Activated CD4-positive, alpha-beta memory T cell treated with anti-CD3 and anti-CD28 coated beads, Interleukin-2, amount 10 ng/mL, durations not matched to agents 7 days and 5 days (primary cell): ENCODE measurements around the gene ARSA. TPM values are rescaled to one million over a fixed set of nuclear protein-coding genes. Genes with fewer than 3 reads are reported as not detected.
"Not testable (repeated sequence)": the region's sequence is repeated elsewhere in the genome, so short reads cannot be mapped to it uniquely, and the experiment has no call there.

Experiments
- CTCF ChIA-PET: fragments of 350-600 bp; sonication (Branson Sonifier 250); formaldehyde crosslinking; loops from one replicate; lab custom pipeline; 2021; ENCODE audit warnings: antibody characterized with exemption, inconsistent platforms; lab: Charles Lee
- POLR2A ChIA-PET: fragments of 350-600 bp; sonication (Branson Sonifier 250); formaldehyde crosslinking; loops from one replicate; lab custom pipeline; 2021; ENCODE audit warnings: antibody characterized with exemption; lab: Charles Lee
- DNase-seq: peaks from one replicate; pipeline ENCODE4 v3.0.0-alpha.2; 2020
- H3K27ac Mint-ChIP-seq: one replicate; pipeline ENCODE4 v1.8.0; 2021; ENCODE audit warnings: mild to moderate bottlenecking, mixed read lengths
- H3K27me3 Mint-ChIP-seq: one replicate; pipeline ENCODE4 v1.8.0; 2021; ENCODE audit warnings: mixed read lengths
- H3K36me3 Mint-ChIP-seq: one replicate; pipeline ENCODE4 v1.8.0; 2021; ENCODE audit warnings: low read depth, mixed read lengths
- H3K4me1 Mint-ChIP-seq: one replicate; pipeline ENCODE4 v1.8.0; 2021; ENCODE audit warnings: mixed read lengths
- H3K4me3 Mint-ChIP-seq: one replicate; pipeline ENCODE4 v1.8.0; 2021; ENCODE audit warnings: mild to moderate bottlenecking, mixed read lengths
- H3K9me3 Mint-ChIP-seq: one replicate; pipeline ENCODE4 v1.8.0; 2021; ENCODE audit warnings: mixed read lengths
- total RNA-seq, 2 experiments: library from RNA; stranded (reverse); gene quantifications; one replicate each; pipeline ENCODE4 v1.2.3, GENCODE V29; 2021

ARSA gene
- total RNA-seq, 2 experiments from 2014 or later, result 63.1 to 65.0 TPM

GRCh38 chr22:50670914-50671538 lies 43.1 kb upstream of the ARSA start:
- POLR2A ChIA-PET, result no interaction called here

GRCh38 chr22:50670513-50670912 lies 42.6 kb upstream of the ARSA start:
- CTCF ChIA-PET, result no interaction called here
- no peaks in the 10 kb centered on the region for H3K36me3 Mint-ChIP-seq

More at GRCh38 chr22:50670914-50671538, 43.1 kb upstream of the ARSA start:
- no peak overlapping the region for H3K4me3 Mint-ChIP-seq
- H3K36me3 Mint-ChIP-seq, result no peaks in the 10 kb centered on the region
- peaks cover 6% of the 10 kb centered on the region for H3K4me1 Mint-ChIP-seq
- peaks cover 55% of the 10 kb centered on the region for H3K27me3 Mint-ChIP-seq
- no peak overlapping the region for H3K27ac Mint-ChIP-seq
- CTCF ChIA-PET, result no interaction called here
- DNase-seq, result no peak
- H3K9me3 Mint-ChIP-seq, result no peaks in the 10 kb centered on the region

GRCh38 chr22:50665738-50666137 lies 37.8 kb upstream of the ARSA start:
- Mint-ChIP-seq H3K36me3 (no peaks in the 10 kb centered on the region), H3K9me3 (no peaks in the 10 kb centered on the region), H3K27ac (no peak overlapping the region), H3K27me3 (peaks cover 24% of the 10 kb centered on the region), H3K4me3 (no peak overlapping the region), H3K4me1 (no peaks in the 10 kb centered on the region)
- ChIA-PET POLR2A (interaction anchor here (1.0 kb wide), 1 partner anchor 157 kb away, joined by 3 read pairs; no protein-coding TSS in a partner anchor), CTCF (no interaction called here)
- no peak for DNase-seq

More at GRCh38 chr22:50670513-50670912, 42.6 kb upstream of the ARSA start:
- Mint-ChIP-seq H3K4me3 (no peak overlapping the region), H3K27me3 (peaks cover 49% of the 10 kb centered on the region), H3K27ac (no peak overlapping the region), H3K9me3 (no peaks in the 10 kb centered on the region), H3K4me1 (peaks cover 6% of the 10 kb centered on the region)
- no peak for DNase-seq
- POLR2A ChIA-PET, result no interaction called here

GRCh38 chr22:50665212-50665611 lies 37.3 kb upstream of the ARSA start:
- ChIA-PET POLR2A (interaction anchor here (1.0 kb wide), 1 partner anchor 157 kb away, joined by 3 read pairs; no protein-coding TSS in a partner anchor), CTCF (no interaction called here)
- Mint-ChIP-seq H3K4me3 (no peak overlapping the region), H3K27ac (no peak overlapping the region), H3K9me3 (no peaks in the 10 kb centered on the region), H3K4me1 (no peaks in the 10 kb centered on the region), H3K27me3 (peaks cover 22% of the 10 kb centered on the region), H3K36me3 (no peaks in the 10 kb centered on the region)
- DNase-seq, result no peak

GRCh38 chr22:50660306-50660705 lies 32.4 kb upstream of the ARSA start:
- ChIA-PET CTCF (no interaction called here), POLR2A (no interaction called here)

GRCh38 chr22:50659711-50660110 lies 31.8 kb upstream of the ARSA start:
- CTCF ChIA-PET, H3K4me1 Mint-ChIP-seq, H3K4me3 Mint-ChIP-seq, H3K36me3 Mint-ChIP-seq, H3K9me3 Mint-ChIP-seq, POLR2A ChIA-PET, H3K27ac Mint-ChIP-seq, DNase-seq: not testable (repeated sequence)
- H3K27me3 Mint-ChIP-seq, result peaks cover 16% of the 10 kb centered on the region

More at GRCh38 chr22:50660306-50660705, 32.4 kb upstream of the ARSA start:
- H3K4me1 Mint-ChIP-seq, result no peaks in the 10 kb centered on the region
- DNase-seq, result no peak
- H3K27me3 Mint-ChIP-seq, result peaks cover 16% of the 10 kb centered on the region
- no peaks in the 10 kb centered on the region for H3K9me3 Mint-ChIP-seq
- H3K27ac Mint-ChIP-seq, result no peak overlapping the region
- H3K36me3 Mint-ChIP-seq, result no peaks in the 10 kb centered on the region
- no peak overlapping the region for H3K4me3 Mint-ChIP-seq

- H3K27me3 Mint-ChIP-seq, result peaks cover 18% of the 10 kb centered on the region
- CTCF ChIA-PET, result no interaction called here
- no peak for DNase-seq
- no peaks in the 10 kb centered on the region for H3K9me3 Mint-ChIP-seq
- POLR2A ChIA-PET, result no interaction called here
- H3K4me1 Mint-ChIP-seq, result no peaks in the 10 kb centered on the region
- no peak overlapping the region for H3K4me3 Mint-ChIP-seq
- H3K27ac Mint-ChIP-seq, result no peak overlapping the region
- H3K36me3 Mint-ChIP-seq, result no peaks in the 10 kb centered on the region
These were observed 30.0 kb upstream of the ARSA start for GRCh38 chr22:50657925-50658324.

GRCh38 chr22:50656122-50657070 lies 28.4 kb upstream of the ARSA start:
- Mint-ChIP-seq H3K9me3 (no peaks in the 10 kb centered on the region), H3K27ac (no peak overlapping the region), H3K4me1 (no peaks in the 10 kb centered on the region), H3K4me3 (no peak overlapping the region), H3K27me3 (peaks cover 22% of the 10 kb centered on the region), H3K36me3 (no peaks in the 10 kb centered on the region)
- ChIA-PET POLR2A (no interaction called here), CTCF (interaction anchor here (0.5 kb wide), 1 partner anchor 10 kb away, joined by 3 read pairs; no protein-coding TSS in a partner anchor)
- DNase-seq, result no peak

- H3K4me3 Mint-ChIP-seq, H3K4me1 Mint-ChIP-seq, DNase-seq, H3K36me3 Mint-ChIP-seq, H3K9me3 Mint-ChIP-seq, POLR2A ChIA-PET, H3K27ac Mint-ChIP-seq: not testable (repeated sequence)
- CTCF ChIA-PET, result interaction anchor here (1.1 kb wide), 1 partner anchor 95 kb away, joined by 3 read pairs; no protein-coding TSS in a partner anchor
- peaks cover 15% of the 10 kb centered on the region for H3K27me3 Mint-ChIP-seq
These were observed 26.7 kb upstream of the ARSA start for GRCh38 chr22:50654664-50655063.

GRCh38 chr22:50653256-50653655 lies 25.3 kb upstream of the ARSA start:
- Mint-ChIP-seq H3K4me1 (no peaks in the 10 kb centered on the region), H3K36me3 (no peaks in the 10 kb centered on the region), H3K4me3 (no peak overlapping the region), H3K27me3 (peaks cover 15% of the 10 kb centered on the region), H3K9me3 (peaks cover 8% of the 10 kb centered on the region), H3K27ac (no peak overlapping the region)
- ChIA-PET POLR2A (no interaction called here), CTCF (no interaction called here)
- no peak for DNase-seq

- H3K4me1 Mint-ChIP-seq, CTCF ChIA-PET, H3K27ac Mint-ChIP-seq, H3K9me3 Mint-ChIP-seq, H3K4me3 Mint-ChIP-seq, DNase-seq, H3K36me3 Mint-ChIP-seq, POLR2A ChIA-PET: not testable (repeated sequence)
- peaks cover 17% of the 10 kb centered on the region for H3K27me3 Mint-ChIP-seq
These were observed 15.8 kb upstream of the ARSA start for GRCh38 chr22:50643821-50644101.

- H3K9me3 Mint-ChIP-seq, H3K27ac Mint-ChIP-seq, H3K4me3 Mint-ChIP-seq, H3K36me3 Mint-ChIP-seq, CTCF ChIA-PET, POLR2A ChIA-PET, H3K4me1 Mint-ChIP-seq, DNase-seq: not testable (repeated sequence)
- peaks cover 17% of the 10 kb centered on the region for H3K27me3 Mint-ChIP-seq
These were observed 15.3 kb upstream of the ARSA start for GRCh38 chr22:50643021-50643820.
